Fibroblast of mammary gland (primary cell): ENCODE data around the gene TPST2.

ENCODE experiments used
- DNase-seq: peaks from one replicate; pipeline ENCODE4 v3.0.0-alpha.2; 2010; ENCODE audit warnings: low read depth
- H3K4me3 ChIP-seq: 2 replicates; pipeline ENCODE4 v1.5.1; 2011; ENCODE audit warnings: low read depth, mild to moderate bottlenecking, low read length, moderate library complexity; ENCODE audit not compliant: control insufficient read depth
- CTCF ChIP-seq: conservative IDR thresholded peaks from 2 replicates; pipeline ENCODE4 v1.5.1; 2011; ENCODE audit warnings: low read depth, low read length, inconsistent platforms; ENCODE audit not compliant: control insufficient read depth, insufficient read depth

TPST2 gene

GRCh38 chr22:26584010-26584409, 5.9 kb downstream of the TPST2 start:
- TF ChIP-seq CTCF, result no peak
- no peak overlapping the region for H3K4me3 ChIP-seq
- no peak for DNase-seq

- no peak overlapping the region for H3K4me3 ChIP-seq
- no peak for TF ChIP-seq CTCF
- DNase-seq, result no peak
These were observed 8.2 kb downstream of the TPST2 start for GRCh38 chr22:26581633-26582168.

- DNase-seq, result no peak
- TF ChIP-seq CTCF, result no peak
- no peak overlapping the region for H3K4me3 ChIP-seq
These were observed 8.9 kb downstream of the TPST2 start for GRCh38 chr22:26581026-26581425.

- TF ChIP-seq CTCF, result no peak
- no peak for DNase-seq
- H3K4me3 ChIP-seq, result no peak overlapping the region
These were observed 9.5 kb downstream of the TPST2 start for GRCh38 chr22:26580240-26580962.

- no peak overlapping the region for H3K4me3 ChIP-seq
- no peak for TF ChIP-seq CTCF
- no peak for DNase-seq
These were observed 10.5 kb downstream of the TPST2 start for GRCh38 chr22:26579331-26579886.

- TF ChIP-seq CTCF, result no peak
- no peak for DNase-seq
- no peak overlapping the region for H3K4me3 ChIP-seq
These were observed 12.9 kb downstream of the TPST2 start for GRCh38 chr22:26577081-26577480.
